Measurements from ENCODE around the gene CAPN11. TPM values are rescaled to one million over a fixed set of nuclear protein-coding genes. Genes with fewer than 3 reads are reported as not detected.

Gene CAPN11
- not detected in 5 replicates for total RNA-seq (2022; extraction: Qiagen RNA extraction; ENCODE audit: low read depth)

GRCh38 chr6:44158770-44159228, at the start of gene CAPN11:
Gene CAPN11 (plus strand): TSS chr6:44158820. CDS start chr6:44158849, 29 bp downstream.

GRCh38 chr6:44127186-44128019, 31.2 kb upstream of the CAPN11 start, which contains the start of the genes MRPL14 and TMEM63B:
Gene MRPL14 (minus strand): TSS chr6:44127452. CDS start chr6:44116611, 10,841 bp downstream.
Gene TMEM63B (plus strand): TSS chr6:44127554. CDS start chr6:44134585, 7,031 bp downstream.

DNA sequence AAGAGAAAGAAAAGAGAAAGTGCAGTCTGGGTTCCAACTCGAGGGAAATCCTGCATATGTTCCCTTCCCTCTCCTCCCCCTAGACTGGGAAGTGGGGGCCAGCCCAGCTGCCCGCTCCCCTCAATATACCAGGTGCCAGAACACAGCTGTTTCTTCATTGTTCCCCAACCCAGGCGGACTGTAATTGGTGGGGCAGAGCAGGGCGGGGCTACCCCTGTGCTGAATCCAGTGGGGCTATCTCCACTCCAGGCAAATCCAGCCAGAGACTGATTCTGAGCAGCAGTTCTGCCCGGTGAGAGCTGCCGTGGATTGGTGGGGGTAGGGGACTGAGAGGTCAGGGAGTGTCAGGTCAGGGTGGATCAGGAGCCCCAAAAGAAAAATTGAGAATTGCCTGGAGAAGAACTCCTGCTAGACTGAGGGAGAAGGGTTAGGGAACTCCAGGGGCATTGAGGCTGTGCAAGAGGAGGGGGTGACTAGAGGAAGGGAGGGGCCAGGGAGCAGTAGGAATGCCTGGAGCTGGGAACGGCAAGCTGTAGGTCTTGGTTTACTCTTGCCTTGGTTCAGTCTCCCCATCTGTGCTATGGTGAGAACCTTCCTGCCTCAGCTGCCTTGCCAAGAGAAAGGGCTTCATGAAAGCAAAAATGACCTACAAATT, 58.2 kb downstream of the CAPN11 start, which contains the start of gene MYMX:
MYMX (plus strand) TSS at position 250 of the 655 bp plus-strand sequence. CDS start 546 bp downstream, outside the sequence.

GRCh38 chr6:44223319-44224028, 64.9 kb downstream of the CAPN11 start, which contains the start of gene SLC29A1:
Gene SLC29A1 (plus strand): TSS chr6:44223595. CDS start chr6:44227314, 3,719 bp downstream.

Other genes starting within 250 kb of the CAPN11 start
- 54.6 to 77.9 TPM (median 66.5 TPM) in 5 replicates for gene MRPL14, start 31.4 kb upstream of the CAPN11 start, total RNA-seq (2022; extraction: Qiagen RNA extraction; ENCODE audit: low read depth)
- 9.7 to 20.1 TPM (median 16.0 TPM) in 5 replicates for gene TMEM63B, start 31.3 kb upstream of the CAPN11 start, total RNA-seq (2022; extraction: Qiagen RNA extraction; ENCODE audit: low read depth)
- not detected in 5 replicates for gene MYMX, start 58.1 kb downstream of the CAPN11 start, total RNA-seq (2022; extraction: Qiagen RNA extraction; ENCODE audit: low read depth)
- gene SLC29A1, start 64.8 kb downstream of the CAPN11 start, total RNA-seq (2022; extraction: Qiagen RNA extraction; ENCODE audit: low read depth) = 37.0 to 58.9 TPM (median 57.3 TPM) in 5 replicates
- gene HSP90AB1, start 88.3 kb downstream of the CAPN11 start, total RNA-seq (2022; extraction: Qiagen RNA extraction; ENCODE audit: low read depth) = 1,146 to 1,419 TPM (median 1,243 TPM) in 5 replicates
- gene SLC35B2, start 98.7 kb downstream of the CAPN11 start, total RNA-seq (2022; extraction: Qiagen RNA extraction; ENCODE audit: low read depth) = 45.6 to 69.6 TPM (median 65.1 TPM) in 5 replicates
- 8.2 to 12.2 TPM (median 9.3 TPM) in 5 replicates for gene NFKBIE, start 106.7 kb downstream of the CAPN11 start, total RNA-seq (2022; extraction: Qiagen RNA extraction; ENCODE audit: low read depth)
- gene TMEM151B, start 111.6 kb downstream of the CAPN11 start, total RNA-seq (2022; extraction: Qiagen RNA extraction; ENCODE audit: low read depth) = 0.02 to 0.13 TPM (median 0.05 TPM) in 4 of 5 replicates, not detected in the other
- gene AARS2, start 154.5 kb downstream of the CAPN11 start, total RNA-seq (2022; extraction: Qiagen RNA extraction; ENCODE audit: low read depth) = 3.8 to 8.2 TPM (median 7.4 TPM) in 5 replicates
- not detected in 5 replicates for gene SPATS1, start 183.8 kb downstream of the CAPN11 start, total RNA-seq (2022; extraction: Qiagen RNA extraction; ENCODE audit: low read depth)
- 11.8 to 19.6 TPM (median 12.5 TPM) in 5 replicates for gene CDC5L, start 228.9 kb downstream of the CAPN11 start, total RNA-seq (2022; extraction: Qiagen RNA extraction; ENCODE audit: low read depth)

Measured in A549 treated with ZK216348 at 1 μM for 4 hours (cell line).